Stimulated activated CD4-positive, alpha-beta T cell treated with anti-CD3 and anti-CD28 coated beads, Interleukin-2, amount 100 ng/mL, for 4 hours (primary cell): ENCODE measurements around the gene CEP89.
"Not testable (repeated sequence)": the region's sequence is repeated elsewhere in the genome, so short reads cannot be mapped to it uniquely, and the experiment has no call there.

Source experiments
- DNase-seq: peaks from one replicate; pipeline ENCODE4 v3.0.0-alpha.2; 2020; ENCODE audit warnings: low read depth

The CEP89 gene

DNA sequence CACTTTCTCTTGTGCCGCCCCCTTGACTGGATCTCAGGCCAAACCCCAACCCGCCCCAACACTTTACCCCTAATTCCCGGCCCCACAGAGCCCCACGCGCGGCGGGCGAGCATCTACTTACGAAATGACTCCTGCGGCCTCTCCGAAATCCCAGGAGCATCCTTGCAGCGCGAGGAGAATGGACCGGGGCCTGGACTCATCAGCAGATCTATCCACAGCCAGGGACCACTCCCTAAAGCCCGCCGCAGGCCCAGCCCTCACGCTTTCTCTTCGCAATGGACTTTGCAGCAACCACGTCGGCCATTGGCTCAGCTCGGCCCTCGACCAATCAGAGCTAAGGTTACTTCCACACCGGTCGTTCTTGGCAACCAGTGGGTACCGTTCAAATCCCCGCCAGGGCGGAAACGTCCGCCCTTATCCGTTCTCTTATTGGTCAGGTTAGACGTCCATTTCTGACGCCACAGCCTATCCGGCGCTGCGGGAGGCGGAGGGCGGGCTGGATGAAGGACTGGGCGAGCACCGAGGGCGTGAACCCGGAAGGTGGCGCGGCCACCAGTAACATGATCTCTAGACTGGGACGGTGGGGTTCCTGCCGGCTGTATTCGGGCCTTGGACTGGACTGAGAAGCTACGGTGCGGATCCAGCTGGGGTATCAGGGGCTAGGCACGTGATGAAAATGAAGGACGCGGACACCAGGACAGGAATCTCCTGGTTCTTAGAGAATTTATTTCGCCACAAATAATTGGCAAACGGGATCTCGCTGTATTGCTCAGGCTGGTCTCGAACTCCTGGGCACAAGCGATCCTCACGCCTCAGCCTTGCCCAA, at the start of gene CEP89, which contains the start of gene FAAP24:
CEP89 (minus strand) TSS at position 244 of the 826 bp plus-strand sequence; CDS start at position 160, 84 bp downstream.
FAAP24 (plus strand) TSS at position 528 of the 826 bp plus-strand sequence. CDS start 955 bp downstream, outside the sequence.
- peak; percentile 97 for DNase-seq

DNA sequence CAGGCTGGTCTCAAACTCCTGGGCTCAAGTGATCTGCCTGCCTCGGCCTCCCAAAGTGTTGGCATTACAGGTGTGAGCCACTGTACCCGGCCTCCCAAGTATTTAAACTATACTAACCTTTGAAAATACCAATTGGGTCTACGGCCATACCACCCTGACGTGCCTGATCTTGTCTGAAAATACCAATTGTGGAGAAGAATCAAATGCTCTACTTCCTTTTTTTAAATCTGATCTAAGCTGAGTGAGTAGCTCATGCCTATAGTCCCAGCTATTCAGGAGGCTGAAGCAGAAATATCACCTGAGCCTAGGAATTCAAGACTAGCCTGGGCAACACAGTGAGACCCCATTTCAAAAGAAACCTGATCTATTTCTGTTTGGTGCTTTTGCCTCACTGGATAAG, 39.1 kb upstream of the CEP89 start:
- not testable (repeated sequence) for DNase-seq

DNA sequence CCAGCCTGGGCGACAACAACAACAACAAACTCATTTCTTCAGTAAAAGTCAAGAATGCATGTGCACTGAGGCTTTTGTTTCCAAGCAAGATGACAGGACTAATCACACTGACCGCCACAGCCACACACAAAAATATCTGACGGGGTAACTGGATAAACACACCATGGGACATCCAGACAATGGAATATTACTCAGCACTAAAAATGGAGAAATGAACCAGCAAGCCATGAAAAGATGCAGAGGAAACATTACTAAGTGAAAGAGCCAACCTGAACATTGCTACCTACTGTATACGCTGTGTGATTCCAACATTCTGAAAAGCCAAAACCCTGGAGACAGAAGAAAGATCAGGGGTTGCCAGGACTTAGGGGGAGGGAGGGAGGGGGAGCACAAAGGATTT, 37.0 kb upstream of the CEP89 start:
- no peak for DNase-seq

DNA sequence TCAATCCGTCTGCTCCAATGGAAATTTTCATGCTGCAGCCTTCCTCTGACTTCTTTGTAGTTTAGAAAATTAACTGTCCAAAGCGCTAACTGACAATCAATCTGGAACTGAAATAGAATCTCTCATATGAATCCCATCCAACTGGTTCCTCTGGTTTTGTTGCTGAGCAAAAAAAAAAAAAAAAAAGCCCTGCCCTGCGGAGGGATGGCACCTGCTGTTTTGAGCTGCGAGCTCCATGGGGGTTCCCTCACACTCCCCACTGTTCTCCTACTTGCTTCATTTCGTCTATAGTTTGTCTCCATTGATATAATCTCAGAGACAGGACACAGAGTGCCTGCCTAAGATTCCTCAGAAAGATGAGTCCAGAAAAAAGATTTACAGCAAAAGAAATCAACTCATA, 33.7 kb upstream of the CEP89 start:
- DNase-seq, result no peak

DNA sequence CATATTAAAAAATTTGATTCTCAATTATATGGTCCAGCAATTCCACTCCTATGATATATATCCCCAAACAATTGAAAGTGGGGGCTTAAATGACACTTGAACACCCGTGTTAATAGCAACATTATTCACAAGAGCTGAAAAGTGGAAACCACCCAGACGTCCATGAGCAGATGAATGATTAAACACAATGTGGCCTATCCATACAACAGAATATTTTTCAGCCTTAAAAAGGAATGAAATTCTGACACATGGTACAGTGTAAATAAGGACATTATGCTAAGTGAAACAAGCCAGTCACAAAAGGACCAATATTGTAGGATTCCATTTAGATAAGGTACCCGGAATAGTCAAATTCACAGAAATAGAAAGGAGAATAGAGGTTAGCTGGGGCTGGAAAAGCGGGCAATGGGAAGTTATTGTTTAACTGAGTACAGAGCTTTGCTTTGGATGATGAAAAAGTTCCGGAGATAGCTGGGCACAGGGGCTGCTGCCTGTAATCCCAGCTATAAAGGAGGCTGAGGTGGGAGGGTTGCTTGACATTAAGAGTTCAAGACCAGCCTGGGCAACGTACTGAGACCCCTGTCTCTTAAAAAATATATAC, 31.8 kb upstream of the CEP89 start:
- not testable (repeated sequence) for DNase-seq

DNA sequence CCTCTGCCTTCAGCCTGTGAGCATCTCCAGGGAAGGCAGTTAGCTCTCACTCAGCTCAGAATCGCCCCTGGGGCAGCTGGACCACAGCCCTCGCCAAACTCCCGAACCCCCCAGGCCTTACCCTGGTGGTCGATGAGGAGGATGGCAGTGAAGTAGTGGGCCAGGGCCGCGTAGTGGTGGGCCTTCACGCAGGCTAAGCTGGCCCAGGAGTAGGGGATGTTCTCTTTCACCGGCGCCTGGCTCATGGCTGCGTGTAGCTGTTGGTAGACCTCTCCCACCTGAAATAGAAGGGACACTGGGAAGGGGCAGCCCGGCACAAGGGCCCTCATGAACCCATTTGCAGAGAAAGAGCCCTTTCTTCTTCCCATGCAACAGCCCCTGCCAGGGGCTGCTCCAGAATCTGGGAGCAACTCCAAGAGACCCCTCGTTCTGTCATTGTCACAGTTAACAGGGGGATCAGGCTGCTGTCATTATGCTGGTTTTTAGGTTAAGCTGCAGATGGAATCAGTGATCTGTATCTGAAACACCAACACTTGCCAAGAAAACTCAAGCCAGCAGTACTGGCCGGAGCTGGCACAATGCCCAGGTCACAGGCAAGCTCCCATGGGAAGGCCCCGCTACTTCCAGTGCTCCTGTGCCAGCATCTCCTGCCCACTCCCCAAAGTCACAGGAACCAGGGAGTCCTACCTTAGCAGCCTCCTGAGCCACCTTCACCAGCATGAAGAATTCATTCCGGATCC, 30.5 kb upstream of the CEP89 start:
- DNase-seq, result not testable (repeated sequence)

DNA sequence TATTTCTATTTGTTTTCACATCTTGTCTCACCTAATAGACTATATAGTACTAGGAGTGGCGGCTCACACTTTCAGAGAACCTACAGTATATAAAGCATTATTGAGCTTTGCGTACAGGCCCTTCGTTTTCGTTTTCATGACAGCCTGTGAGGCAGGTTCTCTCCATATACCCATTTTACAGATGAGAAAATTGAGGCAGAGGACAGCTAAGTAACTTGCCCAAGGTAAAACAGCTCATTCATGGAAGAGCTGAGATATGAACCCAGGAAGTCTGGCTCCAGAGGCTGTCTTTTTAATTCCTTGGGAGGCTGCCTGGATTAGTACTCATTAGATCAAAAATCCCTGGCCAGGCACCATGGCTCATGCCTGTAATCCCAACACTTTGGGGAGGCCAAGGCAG, 29.2 kb upstream of the CEP89 start:
- DNase-seq, result no peak

DNA sequence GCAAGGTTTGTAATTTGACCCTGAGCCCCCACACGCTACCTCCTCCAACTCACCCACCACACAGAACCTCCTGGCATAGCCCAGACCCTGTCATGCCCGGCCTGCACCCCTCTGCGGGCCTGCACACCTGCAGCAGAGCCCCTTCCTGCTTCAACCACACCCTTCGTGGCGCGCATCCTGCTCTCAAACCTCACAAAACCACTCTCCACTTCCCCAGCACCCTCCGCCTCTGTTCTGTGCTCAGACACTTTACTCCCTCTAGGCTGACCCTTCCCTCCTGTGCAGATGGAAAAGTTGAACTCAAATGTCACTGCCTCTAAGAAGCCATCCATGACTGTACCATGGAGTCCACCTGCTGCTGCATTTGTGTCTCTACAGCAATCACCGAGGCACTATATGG, 28.8 kb upstream of the CEP89 start:
- DNase-seq, result no peak

DNA sequence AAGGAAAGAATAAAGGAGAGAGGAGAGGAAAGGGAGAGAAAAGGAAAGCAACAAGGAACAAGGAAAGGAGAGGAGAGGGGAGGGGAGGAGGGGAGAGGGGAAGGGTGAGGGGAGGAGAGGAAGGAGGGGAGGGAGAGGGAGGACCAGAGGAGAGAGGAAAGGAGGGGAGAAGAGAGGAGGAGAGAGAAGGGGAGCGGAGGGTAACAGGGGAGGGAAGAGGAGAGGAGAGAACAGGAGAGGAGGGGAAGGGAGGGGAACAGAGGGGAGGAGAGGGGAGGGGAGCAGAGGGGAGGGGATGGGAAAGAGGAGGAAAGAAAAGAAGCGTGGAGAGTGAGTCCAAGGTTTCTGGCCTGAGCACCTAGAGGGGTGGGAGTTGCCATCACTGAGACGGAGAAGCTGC, 27.0 kb upstream of the CEP89 start:
- DNase-seq, result no peak

DNA sequence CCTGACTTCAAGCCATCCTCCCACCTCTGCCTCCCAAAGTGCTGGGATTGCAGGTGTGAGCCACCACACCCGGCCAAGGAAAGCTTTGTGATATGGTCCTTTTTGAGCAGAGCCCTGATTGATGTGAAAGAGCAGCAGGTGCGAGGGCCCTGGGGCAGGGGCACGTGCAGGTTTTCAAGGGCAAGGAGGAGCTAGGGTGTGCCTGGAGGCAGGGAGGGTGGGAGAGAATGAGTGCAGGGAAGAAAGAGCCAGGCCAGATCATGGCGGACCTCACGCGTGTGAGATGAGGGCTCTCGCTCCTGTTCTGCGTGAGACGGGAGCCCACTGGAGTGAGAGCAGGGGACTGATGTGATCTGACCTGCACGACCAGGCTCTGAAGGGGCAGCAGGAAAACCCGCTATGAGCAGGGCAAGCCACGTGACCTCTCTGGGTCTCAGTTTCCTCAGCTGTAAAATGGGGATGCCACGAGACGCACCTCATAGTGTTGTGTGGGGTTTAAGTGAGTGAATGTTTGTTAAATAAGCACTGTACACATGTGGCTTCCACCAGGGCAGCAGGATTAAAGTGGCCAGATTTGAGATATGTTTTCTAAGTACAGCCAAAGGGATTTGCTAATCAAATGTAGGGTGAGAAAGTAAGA, 26.1 kb upstream of the CEP89 start:
- DNase-seq, result no peak

DNA sequence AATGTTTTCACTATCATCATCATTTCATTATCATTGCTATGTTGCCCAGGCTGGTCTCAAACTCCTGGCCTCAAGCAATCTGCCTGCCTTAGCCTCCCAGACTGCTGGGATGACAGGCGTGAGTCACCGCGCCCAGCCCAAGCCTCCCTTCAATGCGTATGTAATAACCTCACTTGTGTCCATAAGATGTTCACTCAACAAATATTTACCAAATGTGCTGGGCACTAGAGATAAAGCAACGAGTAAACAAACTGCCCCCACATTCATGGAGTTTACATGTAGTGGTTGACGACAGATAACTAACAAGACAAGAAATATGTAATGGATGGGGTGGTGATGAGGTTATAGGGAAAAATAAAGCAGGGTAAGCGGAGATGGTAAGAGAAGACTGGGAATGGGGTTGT, 25.3 kb upstream of the CEP89 start:
- not testable (repeated sequence) for DNase-seq

DNA sequence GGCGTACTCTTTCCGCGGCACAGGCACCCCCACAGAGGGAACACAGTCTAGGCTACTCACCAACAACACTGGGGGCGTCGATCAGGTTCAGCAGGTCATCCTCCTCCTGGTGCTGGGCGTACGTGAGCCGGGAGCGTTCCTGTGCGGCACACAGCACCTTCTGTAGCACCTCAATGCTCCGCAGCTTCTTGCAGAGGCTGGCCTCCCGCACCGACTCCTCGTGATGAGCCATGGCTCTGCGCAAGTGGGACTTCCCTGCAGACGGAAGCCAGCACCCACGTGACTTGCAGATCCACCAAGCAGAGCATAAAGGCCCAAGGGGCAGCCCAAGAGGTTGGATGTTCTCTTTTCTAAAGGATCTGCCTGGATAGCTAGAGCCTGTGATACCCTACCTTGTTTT, 24.2 kb upstream of the CEP89 start:
- DNase-seq, result not testable (repeated sequence)

DNA sequence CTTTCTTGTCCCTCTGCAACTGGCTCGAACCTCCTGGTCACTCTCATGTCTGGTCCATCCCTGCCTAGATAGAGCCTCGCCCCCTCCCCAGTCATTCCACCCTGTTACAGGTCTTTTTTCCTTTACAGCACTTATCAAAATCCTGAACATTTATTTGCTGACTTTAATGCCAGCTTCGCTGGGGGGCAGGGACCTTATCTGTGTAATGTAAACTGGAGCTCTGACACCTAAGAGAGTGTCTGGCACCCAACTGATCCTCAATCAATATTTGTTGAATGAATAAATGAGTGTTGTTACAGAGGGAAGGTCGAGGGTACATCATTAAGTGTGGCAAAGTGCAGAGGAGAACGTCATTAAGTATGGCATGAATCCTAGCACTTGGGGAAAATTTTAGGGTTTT, 17.0 kb upstream of the CEP89 start:
- no peak for DNase-seq

DNA sequence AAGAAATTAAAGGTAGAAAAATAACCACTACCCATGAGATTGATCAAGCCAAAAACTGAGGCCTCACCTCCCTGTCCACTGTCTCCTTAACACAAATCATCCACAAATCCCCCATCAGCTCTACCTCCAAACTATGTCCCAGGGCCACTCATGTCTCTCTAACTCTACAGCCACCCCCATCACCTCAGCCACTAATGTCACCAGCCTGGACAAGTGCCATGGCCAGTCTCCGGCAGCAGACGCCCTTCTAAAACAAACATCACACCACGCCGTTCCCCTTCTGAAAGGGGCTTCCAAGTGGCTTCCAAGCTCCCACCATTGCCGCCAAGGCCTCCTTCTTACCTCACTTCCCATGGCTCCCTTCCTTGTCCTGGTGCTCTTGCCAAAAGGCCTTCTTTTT, 16.5 kb upstream of the CEP89 start:
- DNase-seq, result not testable (repeated sequence)

DNA sequence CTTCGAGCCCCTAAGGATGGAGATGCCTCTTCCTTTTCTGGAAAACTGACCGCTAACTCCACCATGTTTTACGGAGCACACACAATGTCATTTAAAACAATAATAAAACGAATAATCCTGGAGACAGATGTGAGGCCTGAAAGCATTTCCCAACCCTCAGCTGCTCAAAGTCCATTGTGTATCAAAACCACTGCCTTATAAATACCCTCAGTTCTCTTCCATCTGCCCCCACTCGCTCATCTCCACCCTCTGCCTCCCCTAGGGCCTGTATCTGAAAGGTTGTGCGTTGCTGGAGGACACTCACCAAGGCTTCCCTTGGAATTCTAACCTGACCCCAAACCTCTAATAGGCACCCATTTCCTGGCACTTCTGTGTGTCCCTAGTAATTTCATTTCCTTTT, 10.7 kb upstream of the CEP89 start:
- DNase-seq, result not testable (repeated sequence)

DNA sequence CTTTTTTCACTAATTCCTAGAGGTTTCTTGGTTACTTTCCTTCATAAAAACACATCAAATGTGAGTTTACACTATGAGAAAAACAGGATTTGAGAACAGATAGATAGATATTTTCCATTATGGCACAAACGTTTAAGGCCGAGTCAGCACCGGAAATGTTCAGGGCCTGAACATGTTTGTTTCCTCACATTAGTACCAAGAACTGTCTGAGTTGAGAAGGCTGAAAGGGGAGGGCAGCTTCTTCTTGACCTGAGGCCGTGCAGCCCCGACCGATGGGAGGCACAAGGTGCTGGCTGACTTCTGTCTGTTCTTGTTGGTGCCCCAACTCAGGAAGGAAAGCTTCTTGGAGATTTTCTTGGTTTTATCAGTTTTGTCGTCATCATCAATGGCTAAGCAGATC, 8.0 kb upstream of the CEP89 start:
- not testable (repeated sequence) for DNase-seq

DNA sequence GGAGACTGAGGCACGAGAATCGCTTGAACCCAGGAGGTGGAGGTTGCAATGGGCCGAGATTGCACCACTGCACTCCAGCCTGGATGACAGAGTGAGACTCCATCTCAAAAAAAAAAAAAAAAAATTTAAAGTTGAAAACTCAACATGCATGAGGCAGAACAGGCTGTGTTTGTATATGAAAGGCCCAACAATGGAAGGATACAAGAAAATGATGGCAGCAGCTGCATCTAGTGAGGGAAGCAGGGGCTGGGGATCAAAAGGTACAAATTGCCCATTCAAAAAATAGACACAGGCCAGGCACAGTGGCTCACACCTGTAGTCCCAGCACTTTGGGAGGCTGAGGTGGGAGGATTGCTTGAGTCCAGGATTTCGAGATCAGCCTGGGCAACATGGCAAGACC, 6.1 kb upstream of the CEP89 start:
- not testable (repeated sequence) for DNase-seq

DNA sequence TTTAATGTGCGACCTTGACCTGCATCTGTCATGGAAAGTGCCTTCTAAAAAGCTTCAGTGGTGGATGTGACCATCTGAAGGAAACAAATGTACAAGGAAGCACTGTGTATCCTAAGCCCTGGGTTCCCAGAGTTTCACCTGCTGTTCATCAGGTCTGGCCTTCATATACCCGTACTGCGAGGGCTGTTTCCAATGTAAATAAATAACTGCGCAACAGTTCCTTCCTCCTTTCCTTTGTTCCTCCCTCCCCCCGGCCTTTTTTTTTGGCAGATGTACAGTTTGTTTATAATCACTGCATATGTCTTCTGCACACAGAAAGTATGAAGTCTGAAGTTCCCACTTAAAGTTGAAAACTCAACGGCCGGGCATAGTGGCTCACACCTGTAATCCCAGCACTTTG, 5.5 kb upstream of the CEP89 start:
- no peak for DNase-seq

DNA sequence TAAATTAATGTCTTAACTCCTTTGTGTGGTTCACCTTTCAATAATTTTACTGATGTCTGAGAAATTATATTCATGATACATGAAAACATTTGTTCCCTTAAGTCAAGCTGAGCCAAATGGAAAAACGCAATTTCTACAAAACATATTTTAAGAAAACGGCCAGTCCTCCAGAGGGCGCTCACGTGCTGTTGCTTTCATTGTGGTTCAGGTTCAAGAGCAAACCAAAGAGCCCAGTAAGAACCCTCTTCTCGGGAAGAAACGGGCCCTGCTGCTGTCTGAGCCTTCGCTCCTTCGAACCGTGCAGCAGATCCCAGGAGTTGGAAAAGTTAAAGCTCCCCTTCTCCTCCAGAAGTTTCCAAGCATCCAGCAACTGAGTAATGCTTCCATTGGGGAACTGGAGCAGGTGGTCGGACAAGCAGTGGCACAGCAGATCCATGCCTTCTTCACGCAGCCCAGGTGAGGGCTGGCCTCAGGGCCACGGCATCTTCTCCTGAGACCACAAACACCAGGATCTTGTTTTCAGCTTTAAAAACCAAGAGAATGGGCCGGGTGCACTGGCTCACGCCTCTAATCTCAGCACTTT, 4.6 kb upstream of the CEP89 start:
- DNase-seq, result peak; percentile 43

DNA sequence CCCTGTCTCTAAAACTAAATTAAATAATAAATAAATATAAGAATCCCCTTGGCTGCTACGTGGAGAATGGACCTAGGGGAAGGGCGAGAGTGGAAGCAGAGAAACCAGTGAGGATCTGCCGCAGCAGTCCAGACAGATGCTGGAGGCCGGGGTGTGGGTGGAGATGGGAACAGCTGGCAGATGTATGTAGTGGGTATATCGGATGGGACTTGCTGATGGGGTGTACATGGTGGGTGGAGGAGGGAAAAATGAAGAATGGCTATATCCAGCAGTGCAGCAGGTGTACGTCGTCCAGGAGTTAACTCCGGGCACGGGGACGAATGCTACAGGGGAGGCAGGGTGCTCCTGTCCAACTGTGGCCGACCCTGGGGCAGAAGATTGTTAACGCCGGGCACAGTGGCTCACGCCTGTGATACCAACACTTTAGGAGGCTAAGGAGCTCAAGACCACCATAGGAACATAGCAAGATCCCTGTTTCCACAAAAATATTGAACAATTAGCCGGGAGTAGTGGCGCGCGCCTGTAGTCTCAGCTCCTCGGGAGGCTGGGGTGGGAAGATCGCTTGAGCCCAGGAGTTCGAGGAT, 654 bp downstream of the CEP89 start:
- DNase-seq, result no peak

DNA sequence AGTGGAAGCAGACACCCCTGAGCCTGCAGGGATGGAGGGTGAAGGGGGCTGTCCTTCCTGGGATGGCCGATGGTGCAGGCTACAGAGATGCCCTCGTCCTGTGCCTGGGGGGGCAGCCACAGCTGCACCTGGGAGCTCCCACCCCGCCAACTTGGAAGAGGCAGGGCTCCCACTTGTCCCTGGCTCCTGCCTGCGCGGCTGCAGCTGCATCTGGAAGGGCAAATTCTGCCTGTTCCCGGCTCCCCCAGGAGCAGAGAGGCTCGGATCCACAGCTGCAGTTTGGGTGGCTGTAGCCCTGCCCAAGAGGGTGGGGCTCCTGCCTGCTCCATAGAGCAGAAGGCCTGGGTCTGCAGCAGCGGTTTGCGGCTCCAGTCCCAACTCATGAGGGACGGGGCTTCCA, 2.2 kb downstream of the CEP89 start:
- no peak for DNase-seq

DNA sequence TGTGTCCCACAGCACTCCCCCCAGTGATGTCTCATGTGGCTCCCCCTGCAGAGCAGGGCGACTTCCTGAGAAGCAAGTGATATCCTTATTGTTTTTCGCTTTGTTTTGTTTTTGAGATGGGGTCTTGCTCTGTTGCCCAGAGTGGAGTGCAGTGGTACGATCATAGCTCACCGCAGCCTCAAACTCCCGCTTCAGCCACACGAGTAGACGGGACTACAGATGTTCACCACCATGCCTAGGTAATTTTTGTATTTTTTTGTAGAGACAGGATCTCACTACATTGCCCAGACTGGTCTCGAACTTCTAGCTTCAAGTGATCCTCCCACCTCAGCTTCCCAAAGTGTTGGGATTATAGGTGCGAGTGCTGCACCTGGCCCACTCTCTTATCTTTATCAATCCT, 5.0 kb downstream of the CEP89 start:
- DNase-seq, result no peak
